Lower leg skin (tissue), 3 donors: ENCODE measurements around the gene KCNC2.

Source experiments
- CTCF ChIP-seq, 3 donors: fragments of 450-650 bp; IDR thresholded peaks; one replicate each; pipeline ENCODE4 v1.5.1; 2016; ENCODE audit warnings: antibody characterized with exemption in 3 of 3, mild to moderate bottlenecking in 3 of 3, moderate library complexity in 2 of 3
- POLR2A ChIP-seq, 2 donors: fragments of 450-650 bp; IDR thresholded peaks; one replicate each; pipeline ENCODE4 v1.6.1; 2016 to 2017; ENCODE audit warnings: antibody characterized with exemption in 2 of 2, mild to moderate bottlenecking in 1 of 2, moderate library complexity in 1 of 2

- no peak for TF ChIP-seq CTCF (IDR thresholded peaks at IDR 0.05)
- TF ChIP-seq POLR2A (IDR thresholded peaks at IDR 0.05) = no peak
These were observed 105.8 kb downstream of the KCNC2 start for GRCh38 chr12:75103822-75104221.
